Tibial nerve (tissue), 4 donors: ENCODE results near the gene HADH. TPM values are rescaled to one million over a fixed set of nuclear protein-coding genes. Genes with fewer than 3 reads are reported as not detected.
A peak's percentile ranks its signal among the peaks of the same experiment; 100 is the strongest.

Experiments used
- DNase-seq, 2 donors: peaks; one replicate each; pipeline ENCODE4 v3.0.0-alpha.2; 2019; ENCODE audit warnings: low spot score in 2 of 2
- H3K27ac ChIP-seq, 4 donors: fragments of 200-600 bp; sonication (generic) in 3 of 4; one replicate each; pipeline ENCODE4 v1.5.1; 2017 to 2019; ENCODE audit warnings: mild to moderate bottlenecking in 1 of 4
- H3K27me3 ChIP-seq, 2 donors: fragments of 200-600 bp; sonication (generic) in 1 of 2; one replicate each; pipeline versions ENCODE4 v1.5.1 to v1.6.0; 2017 to 2019
- H3K36me3 ChIP-seq, 3 donors: fragments of 200-600 bp; sonication (generic); one replicate each; pipeline ENCODE4 v1.5.1; 2018 to 2019
- H3K4me1 ChIP-seq, 4 donors: fragments of 200-600 bp; sonication (generic) in 3 of 4; one replicate each; pipeline ENCODE4 v1.5.1; 2017 to 2019
- H3K4me3 ChIP-seq, 4 donors: fragments of 200-600 bp; sonication (generic) in 3 of 4; one replicate each; pipeline ENCODE4 v1.5.1; 2017 to 2019; ENCODE audit warnings: mild to moderate bottlenecking in 1 of 4, moderate library complexity in 1 of 4
- H3K9me3 ChIP-seq, 4 donors: fragments of 200-600 bp; sonication (generic) in 3 of 4; one replicate each; pipeline ENCODE4 v1.5.1; 2017 to 2019
- CTCF ChIP-seq, 5 experiments: fragments of 200-600 bp in 3 of 5; fragments of 450-650 bp in 2 of 5; sonication (generic) in 3 of 5; IDR thresholded peaks; one replicate each; pipeline ENCODE4 v1.5.1; 2016 to 2019; ENCODE audit warnings: antibody characterized with exemption in 5 of 5, mild to moderate bottlenecking in 3 of 5, moderate library complexity in 2 of 5
- EP300 ChIP-seq, 2 donors: sonication (generic); formaldehyde crosslinking; IDR thresholded peaks; one replicate each; pipeline ENCODE4 v1.6.1; 2017; ENCODE audit warnings: antibody characterized with exemption in 2 of 2, mild to moderate bottlenecking in 1 of 2
- POLR2A ChIP-seq, 2 donors: fragments of 450-650 bp; IDR thresholded peaks; one replicate each; pipeline ENCODE4 v1.6.1; 2017; ENCODE audit warnings: antibody characterized with exemption in 2 of 2, mild to moderate bottlenecking in 2 of 2, moderate library complexity in 2 of 2
- WGBS, 2 donors: methylation state at CpG; one replicate each; pipeline ENCODE4 v1.1.5; 2018; 5-methylcytosine and 5-hydroxymethylcytosine counted together
- total RNA-seq, 4 donors: library from RNA; depleted of rRNA; stranded (reverse); fragments of >200 nt; gene quantifications; one replicate each; pipeline ENCODE4 v1.1.0, GENCODE V29; 2016

The HADH gene
- total RNA-seq, 4 donors from 2014 or later, result 42.2 to 107 (median 55.9) TPM

GRCh38 chr4:107994894-107995293 lies 5.2 kb downstream of the HADH start:
- H3K36me3 ChIP-seq, result peaks cover 0 to 7% (median 0%) of the 10 kb centered on the region in 3 donors
- H3K27ac ChIP-seq, result no peak overlapping the region
- TF ChIP-seq POLR2A (IDR thresholded peaks at IDR 0.05) (no peak), CTCF (IDR thresholded peaks at IDR 0.05) (no peak)
- DNase-seq, result no peak
- H3K27me3 ChIP-seq, result no peaks in the 10 kb centered on the region
- H3K4me3 ChIP-seq, result no peak overlapping the region
- H3K9me3 ChIP-seq, result no peaks in the 10 kb centered on the region
- peaks cover 0 to 47% (median 27%) of the 10 kb centered on the region in 4 donors for H3K4me1 ChIP-seq

- no peak for TF ChIP-seq POLR2A (IDR thresholded peaks at IDR 0.05)
- no peak for TF ChIP-seq CTCF (IDR thresholded peaks at IDR 0.05)
- no peak for TF ChIP-seq EP300 (IDR thresholded peaks at IDR 0.05)
- no peaks in the 10 kb centered on the region for H3K27me3 ChIP-seq
- peak overlapping the region in 2 of 4 donors; percentile 40 to 65 for H3K27ac ChIP-seq
- no peak for DNase-seq
- 56 to 71% methylated on average over 5 of the region's 5 CpGs for WGBS, 2 donors
- H3K4me3 ChIP-seq, result no peak overlapping the region
- H3K4me1 ChIP-seq, result peaks cover 0 to 32% (median 17%) of the 10 kb centered on the region in 4 donors
- H3K36me3 ChIP-seq, result peaks cover 0 to 7% (median 0%) of the 10 kb centered on the region in 3 donors
- H3K9me3 ChIP-seq, result no peaks in the 10 kb centered on the region
These were observed 7.5 kb downstream of the HADH start for GRCh38 chr4:107996949-107997788.

- Histone ChIP-seq H3K4me3 (no peak overlapping the region), H3K27ac (peak overlapping the region in 2 of 4 donors; percentile 40 to 65), H3K27me3 (no peaks in the 10 kb centered on the region), H3K9me3 (no peaks in the 10 kb centered on the region), H3K36me3 (peaks cover 0 to 7% (median 0%) of the 10 kb centered on the region in 3 donors), H3K4me1 (peaks cover 0 to 26% (median 12%) of the 10 kb centered on the region in 4 donors)
- no peak for DNase-seq
- 75 to 82% methylated on average over 2 of the region's 2 CpGs for WGBS, 2 donors
- TF ChIP-seq POLR2A (IDR thresholded peaks at IDR 0.05) (no peak), CTCF (IDR thresholded peaks at IDR 0.05) (no peak), EP300 (IDR thresholded peaks at IDR 0.05) (no peak)
These were observed 8.1 kb downstream of the HADH start for GRCh38 chr4:107997794-107998193.

GRCh38 chr4:107999932-108000539 lies 10.3 kb downstream of the HADH start:
- Histone ChIP-seq H3K4me3 (no peak overlapping the region), H3K4me1 (peaks cover 0 to 20% (median 12%) of the 10 kb centered on the region in 4 donors), H3K27me3 (no peaks in the 10 kb centered on the region), H3K9me3 (no peaks in the 10 kb centered on the region), H3K27ac (no peak overlapping the region), H3K36me3 (peaks cover 0 to 7% (median 0%) of the 10 kb centered on the region in 3 donors)
- no peak for DNase-seq
- WGBS, 2 donors, result 93% methylated on average over 2 of the region's 2 CpGs
- no peak for TF ChIP-seq POLR2A (IDR thresholded peaks at IDR 0.05)
- TF ChIP-seq CTCF (IDR thresholded peaks at IDR 0.05), result no peak
- no peak for TF ChIP-seq EP300 (IDR thresholded peaks at IDR 0.05)

GRCh38 chr4:108001540-108002135 lies 11.9 kb downstream of the HADH start:
- DNase-seq, result no peak
- 92 to 93% methylated on average over 3 of the region's 3 CpGs for WGBS, 2 donors
- Histone ChIP-seq H3K4me3 (no peak overlapping the region), H3K4me1 (peaks cover 0 to 25% (median 13%) of the 10 kb centered on the region in 4 donors), H3K27ac (no peak overlapping the region), H3K36me3 (no peaks in the 10 kb centered on the region), H3K9me3 (no peaks in the 10 kb centered on the region), H3K27me3 (no peaks in the 10 kb centered on the region)
- TF ChIP-seq EP300 (IDR thresholded peaks at IDR 0.05) (no peak), POLR2A (IDR thresholded peaks at IDR 0.05) (no peak), CTCF (IDR thresholded peaks at IDR 0.05) (no peak)
